Measurements from ENCODE around the gene XKR8.
"Not testable (repeated sequence)": the region's sequence is repeated elsewhere in the genome, so short reads cannot be mapped to it uniquely, and the experiment has no call there.

The XKR8 gene

DNA sequence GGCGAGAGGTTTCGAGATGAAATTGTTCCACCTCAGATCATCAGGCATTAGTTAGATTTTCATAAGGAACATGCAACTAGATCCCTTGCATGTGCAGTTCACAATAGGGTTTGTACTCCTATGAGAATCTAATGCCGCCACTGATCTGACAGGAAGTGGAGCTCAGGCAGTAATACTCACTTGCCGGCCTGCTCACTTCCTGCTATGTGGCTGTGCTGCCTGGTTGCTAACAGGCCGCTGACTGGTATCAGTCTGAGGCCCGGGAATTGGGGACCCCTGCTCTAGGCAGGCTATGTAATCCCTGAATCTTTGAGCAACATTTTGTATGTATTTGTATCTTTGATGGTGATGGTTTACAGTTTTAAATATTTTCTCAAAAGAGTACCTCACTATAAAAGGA lies 32.5 kb downstream of the XKR8 start:
- peak; percentile 21 to 30 for DNase-seq (ENCODE audit: low read depth in 2 of 2)

- peak in 1 of 2 donors; percentile 24 for DNase-seq (ENCODE audit: low read depth in 2 of 2)
Measured at GRCh38 chr1:27993241-27993640, 33.5 kb downstream of the XKR8 start.

GRCh38 chr1:27994060-27994459 lies 34.3 kb downstream of the XKR8 start:
- DNase-seq (ENCODE audit: low read depth in 2 of 2), result no peak

GRCh38 chr1:27994526-27994925 lies 34.8 kb downstream of the XKR8 start:
- DNase-seq (ENCODE audit: low read depth in 2 of 2), result not testable (repeated sequence)

DNA sequence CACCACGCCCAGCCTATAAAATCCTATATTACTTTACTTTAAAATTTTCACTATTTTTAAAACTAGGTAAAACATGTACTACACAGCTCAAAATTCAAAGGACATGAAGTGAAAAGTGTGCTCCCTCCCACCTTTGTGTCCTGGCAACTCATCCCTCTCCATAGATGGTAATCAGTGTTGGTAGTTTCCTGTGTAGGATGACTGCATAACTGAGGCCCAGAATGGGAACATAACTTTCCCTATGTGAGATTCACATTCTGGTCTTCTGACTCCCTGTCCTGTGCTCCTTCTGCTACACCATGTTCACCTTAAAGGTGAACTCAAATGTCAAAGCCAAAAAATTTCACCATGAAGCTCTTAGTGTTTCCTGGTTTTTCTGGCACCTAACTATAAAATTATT lies 39.3 kb downstream of the XKR8 start:
- DNase-seq (ENCODE audit: low read depth in 2 of 2), result no peak

GRCh38 chr1:28002600-28002999 lies 42.8 kb downstream of the XKR8 start:
- no peak for DNase-seq (ENCODE audit: low read depth in 2 of 2)

DNA sequence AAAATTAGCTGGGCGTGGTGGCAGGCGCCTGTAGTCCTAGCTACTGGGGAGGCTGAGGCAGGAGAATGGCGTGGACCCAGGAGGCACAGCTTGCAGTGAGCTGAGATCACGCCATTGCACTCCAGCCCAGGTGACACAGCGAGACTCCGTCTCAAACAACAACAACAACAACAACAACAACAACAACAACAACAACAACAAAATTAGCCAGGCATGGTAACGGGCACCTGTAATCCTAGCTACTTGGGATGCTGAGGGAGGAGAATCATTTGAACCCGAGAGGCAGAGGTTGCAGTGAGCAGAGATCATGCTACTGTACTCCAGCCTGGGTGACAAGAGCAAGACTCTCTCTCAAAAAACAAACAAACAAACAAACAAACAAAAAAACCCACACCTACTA lies 43.3 kb downstream of the XKR8 start:
- not testable (repeated sequence) for DNase-seq (ENCODE audit: low read depth in 2 of 2)

- DNase-seq (ENCODE audit: low read depth in 2 of 2), result no peak
Measured at GRCh38 chr1:28010969-28011368, 51.2 kb downstream of the XKR8 start.
